Fibroblast of mammary gland (primary cell): ENCODE results near the gene NTN5.
"Not testable (repeated sequence)": the region's sequence is repeated elsewhere in the genome, so short reads cannot be mapped to it uniquely, and the experiment has no call there.

Experiments
- DNase-seq: peaks from one replicate; pipeline ENCODE4 v3.0.0-alpha.2; 2010; ENCODE audit warnings: low read depth
- H3K4me3 ChIP-seq: 2 replicates; pipeline ENCODE4 v1.5.1; 2011; ENCODE audit warnings: low read depth, mild to moderate bottlenecking, low read length, moderate library complexity; ENCODE audit not compliant: control insufficient read depth
- CTCF ChIP-seq: conservative IDR thresholded peaks from 2 replicates; pipeline ENCODE4 v1.5.1; 2011; ENCODE audit warnings: low read depth, low read length, inconsistent platforms; ENCODE audit not compliant: control insufficient read depth, insufficient read depth

NTN5 gene, protein sequence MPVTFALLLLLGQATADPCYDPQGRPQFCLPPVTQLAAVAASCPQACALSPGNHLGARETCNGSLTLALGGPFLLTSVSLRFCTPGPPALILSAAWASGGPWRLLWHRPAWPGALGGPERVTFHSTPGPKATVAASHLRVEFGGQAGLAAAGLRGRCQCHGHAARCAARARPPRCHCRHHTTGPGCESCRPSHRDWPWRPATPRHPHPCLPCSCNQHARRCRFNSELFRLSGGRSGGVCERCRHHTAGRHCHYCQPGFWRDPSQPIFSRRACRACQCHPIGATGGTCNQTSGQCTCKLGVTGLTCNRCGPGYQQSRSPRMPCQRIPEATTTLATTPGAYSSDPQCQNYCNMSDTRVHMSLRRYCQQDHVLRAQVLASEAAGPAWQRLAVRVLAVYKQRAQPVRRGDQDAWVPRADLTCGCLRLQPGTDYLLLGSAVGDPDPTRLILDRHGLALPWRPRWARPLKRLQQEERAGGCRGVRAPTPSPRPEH

DNA sequence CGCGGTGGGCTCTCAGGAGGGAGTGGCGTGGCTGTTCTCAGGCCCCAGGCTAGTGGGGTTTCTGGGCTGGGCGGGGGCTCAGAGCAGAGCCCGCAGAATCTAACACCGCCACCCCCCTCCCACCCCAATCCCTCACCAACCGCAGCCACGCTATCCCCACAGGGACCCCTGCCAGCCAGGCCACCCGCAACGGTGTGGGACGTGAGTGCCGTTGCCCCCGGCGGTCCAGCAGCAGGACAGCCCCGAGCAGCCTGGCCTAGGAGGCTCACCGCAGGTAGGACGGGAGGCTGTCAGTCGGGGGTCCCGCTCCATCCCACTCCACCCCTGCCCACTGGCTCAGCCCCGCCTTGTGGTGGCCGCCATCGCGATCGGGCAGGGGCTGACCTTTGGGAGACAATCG lies at the start of gene NTN5:
Gene NTN5, minus strand, starts transcription at position 24 of the 400 bp plus-strand sequence. CDS start 2,031 bp downstream, outside the sequence.
- TF ChIP-seq CTCF: no peak
- DNase-seq: no peak
- H3K4me3 ChIP-seq: no peak within 1 kb of the TSS

DNA sequence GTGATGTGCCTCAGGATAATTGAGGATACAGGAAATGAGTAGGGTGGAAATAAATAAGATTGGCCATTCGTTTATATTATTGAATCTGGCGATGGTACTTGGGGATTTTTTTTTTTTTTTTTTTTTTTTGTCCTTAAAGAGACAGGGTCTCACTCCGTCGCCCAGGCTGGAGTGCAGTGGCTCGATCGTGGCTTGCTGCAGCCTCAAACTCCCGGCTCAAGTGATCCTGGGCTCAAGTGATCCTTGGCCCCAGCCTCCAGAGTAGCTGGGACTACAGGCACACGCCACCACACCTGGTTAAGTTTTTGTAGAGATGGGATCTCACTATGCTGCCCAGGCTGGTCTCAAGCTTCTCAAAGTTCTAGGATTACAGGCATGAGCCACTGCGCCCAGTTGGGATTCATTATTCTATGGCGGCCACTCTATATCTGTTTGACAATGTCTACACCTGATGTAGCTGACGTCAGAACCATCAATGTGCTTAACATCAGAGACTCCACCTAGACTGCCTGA lies 49.4 kb upstream of the NTN5 start:
- H3K4me3 ChIP-seq: no peak overlapping the region
- TF ChIP-seq CTCF: no peak
- no peak for DNase-seq

DNA sequence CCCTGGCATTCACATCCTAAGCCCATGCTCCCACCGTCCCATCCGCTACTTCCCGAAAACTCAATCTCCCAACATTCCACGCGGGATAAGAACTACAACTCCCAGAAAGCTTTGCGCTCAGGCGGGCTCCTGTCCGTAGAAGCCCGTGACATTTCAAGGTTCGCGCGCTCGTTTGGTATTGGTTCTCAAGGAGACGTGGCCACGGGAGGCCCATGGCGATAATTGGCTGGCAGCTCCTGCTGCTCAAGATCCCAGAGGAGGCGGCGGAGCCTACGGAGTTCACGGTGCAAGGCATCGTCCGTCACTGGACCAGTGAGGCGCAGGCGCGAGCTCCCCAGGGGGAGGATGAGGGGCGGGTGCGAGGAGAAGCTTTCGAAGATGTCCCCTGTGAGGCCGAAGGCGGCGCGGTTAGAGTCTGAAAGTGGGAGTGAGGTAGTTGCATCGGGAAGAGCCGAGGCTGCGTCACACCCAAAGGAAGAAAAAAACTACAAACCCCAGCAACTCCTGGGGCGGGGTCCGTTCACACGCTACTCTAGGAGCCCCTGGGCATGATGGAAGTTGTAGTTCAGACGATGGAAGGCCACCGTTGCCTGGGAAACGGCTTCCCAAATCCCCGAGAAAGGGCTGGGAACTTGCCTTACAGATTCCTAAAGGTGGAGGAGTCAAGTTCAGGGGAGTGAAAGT lies 47.9 kb upstream of the NTN5 start:
- no peak for TF ChIP-seq CTCF
- peak; percentile 99 for DNase-seq
- H3K4me3 ChIP-seq: peak overlapping the region; percentile 73

- H3K4me3 ChIP-seq: peak overlapping the region; percentile 73
- DNase-seq: no peak
- no peak for TF ChIP-seq CTCF
These were observed 47.4 kb upstream of the NTN5 start for GRCh38 chr19:48720251-48720612.

DNA sequence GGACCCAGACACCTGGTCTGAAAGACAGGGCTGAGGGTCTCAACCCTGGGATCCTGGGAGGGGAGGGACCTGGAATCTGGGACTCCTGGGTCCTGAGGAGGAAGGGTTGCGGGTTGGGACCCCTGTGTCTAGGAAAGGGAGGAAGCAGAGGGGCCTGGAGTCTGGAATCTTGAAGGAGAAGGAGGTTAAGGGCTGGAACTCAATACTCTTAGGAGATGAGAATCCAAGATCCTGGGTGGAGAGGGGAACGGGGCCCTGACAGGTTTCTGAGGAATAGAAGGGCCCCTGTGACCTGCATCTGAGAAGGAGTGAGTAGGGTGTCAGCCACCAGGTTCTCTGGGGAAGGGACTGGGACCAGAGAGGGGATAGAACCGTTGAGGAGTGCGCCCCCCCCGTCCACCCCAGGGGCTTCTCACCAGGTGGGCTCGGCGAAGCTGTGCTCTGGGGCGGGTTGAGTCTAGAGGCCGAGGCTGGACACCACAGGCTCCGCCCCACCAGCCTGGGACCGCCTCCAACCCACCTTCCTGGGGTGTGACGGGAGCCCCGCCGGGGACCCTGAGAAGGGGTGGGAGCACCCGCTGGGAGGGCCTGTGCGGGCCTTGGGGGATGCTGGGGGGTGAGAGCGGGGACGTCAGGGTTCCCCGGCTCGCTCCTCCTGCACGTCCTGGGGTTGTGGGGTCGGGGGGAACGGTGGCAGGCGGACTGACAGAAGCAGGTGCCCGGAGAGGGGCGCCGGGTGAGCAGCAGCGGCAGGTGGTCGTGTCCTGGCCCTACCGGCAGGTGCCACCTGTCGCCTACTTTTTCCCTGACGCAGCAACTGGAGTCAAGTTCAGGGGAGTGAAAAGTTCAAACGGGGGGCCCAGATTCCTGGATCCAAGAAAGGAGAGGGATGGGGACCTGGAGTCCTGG lies 46.7 kb upstream of the NTN5 start, which contains the start of gene MAMSTR:
Gene MAMSTR, minus strand, starts transcription at position 463 of the 909 bp plus-strand sequence. CDS start 694 bp downstream, outside the sequence.
- no peak for DNase-seq
- peak within 1 kb of the TSS; percentile 73 for H3K4me3 ChIP-seq
- no peak for TF ChIP-seq CTCF

DNA sequence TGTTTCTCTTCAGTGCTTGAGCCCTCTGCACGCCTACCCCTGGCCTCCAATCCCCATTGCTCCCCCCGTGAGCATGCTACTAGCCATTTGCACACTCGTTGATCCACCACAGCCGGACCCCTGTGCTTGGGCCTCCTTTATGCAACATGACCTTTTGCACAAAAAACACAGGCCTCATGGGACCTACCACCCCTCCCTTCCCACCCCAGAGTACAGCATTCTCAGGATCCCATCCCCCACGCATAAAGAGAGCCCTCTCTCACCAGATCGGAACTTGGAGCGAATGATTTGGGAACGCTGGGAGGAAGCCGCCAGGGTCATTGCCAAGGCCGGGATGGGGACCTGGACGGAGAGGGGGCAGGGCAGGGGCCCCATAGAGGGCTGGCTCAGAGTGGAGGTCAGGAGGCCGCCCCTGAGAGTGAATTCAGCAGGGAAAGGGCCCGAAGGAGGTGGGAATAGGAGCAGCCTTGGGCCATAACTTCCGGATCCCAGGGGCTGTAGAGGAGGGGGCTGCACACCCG lies 46.0 kb upstream of the NTN5 start:
- H3K4me3 ChIP-seq: no peak overlapping the region
- no peak for DNase-seq

DNA sequence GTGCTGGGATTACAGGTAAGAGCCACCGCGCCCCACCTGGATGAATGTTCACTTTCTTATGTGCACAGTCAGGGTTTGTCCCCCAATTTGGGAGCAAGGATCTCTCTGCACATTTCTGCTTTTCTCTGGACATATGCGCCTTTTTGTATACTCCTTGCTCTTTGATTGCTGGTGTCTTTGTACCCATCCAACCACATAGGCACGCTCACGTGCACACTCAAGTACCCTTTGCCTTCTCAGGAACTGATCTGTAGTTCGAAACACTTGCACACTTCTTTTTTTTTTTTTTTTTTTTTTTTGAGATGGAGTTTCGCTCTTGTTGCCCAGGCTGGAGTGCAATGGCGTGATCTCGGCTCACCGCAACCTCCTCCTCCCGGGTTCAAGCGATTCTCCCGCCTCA lies 45.3 kb upstream of the NTN5 start:
- not testable (repeated sequence) for H3K4me3 ChIP-seq, DNase-seq

More for the DNA sequence above, 46.0 kb upstream of the NTN5 start:
- TF ChIP-seq CTCF: no peak
